Esophagus squamous epithelium (tissue), 5 donors: ENCODE measurements around the gene DUSP11. TPM values are rescaled to one million over a fixed set of nuclear protein-coding genes. Genes with fewer than 3 reads are reported as not detected.
"Not testable (repeated sequence)": the region's sequence is repeated elsewhere in the genome, so short reads cannot be mapped to it uniquely, and the experiment has no call there.

Source experiments
- DNase-seq: peaks from one replicate; lab custom pipeline; 2025; lab: John Stamatoyannopoulos, UW
- H3K27ac ChIP-seq, 4 donors: fragments of 200-600 bp; sonication (generic); one replicate each; pipeline ENCODE4 v1.5.1; 2016 to 2019; ENCODE audit warnings: mild to moderate bottlenecking in 1 of 4
- H3K27me3 ChIP-seq, 4 donors: fragments of 200-600 bp; sonication (generic); 1 replicate in 3 of 4; 2 replicates in 1 of 4; pipeline versions ENCODE4 v1.5.1 to v1.6.0; 2017 to 2021; ENCODE audit warnings: antibody characterized with exemption in 1 of 4
- H3K36me3 ChIP-seq, 3 donors: fragments of 200-600 bp; sonication (generic); one replicate each; pipeline ENCODE4 v1.5.1; 2016 to 2019
- H3K4me1 ChIP-seq, 3 donors: fragments of 200-600 bp; sonication (generic); one replicate each; pipeline ENCODE4 v1.5.1; 2017 to 2019
- H3K4me3 ChIP-seq, 4 donors: fragments of 200-600 bp; sonication (generic); 1 replicate in 3 of 4; 2 replicates in 1 of 4; pipeline ENCODE4 v1.5.1; 2016 to 2019; ENCODE audit warnings: mild to moderate bottlenecking in 2 of 4, moderate library complexity in 1 of 4
- H3K9me3 ChIP-seq, 3 donors: fragments of 200-600 bp; sonication (generic); one replicate each; pipeline ENCODE4 v1.5.1; 2016 to 2019
- POLR2A ChIP-seq, 4 donors: fragments of 450-650 bp; IDR thresholded peaks; one replicate each; pipeline ENCODE4 v1.6.1; 2017; ENCODE audit warnings: antibody characterized with exemption in 4 of 4, mild to moderate bottlenecking in 4 of 4, moderate library complexity in 3 of 4
- WGBS, 2 donors: methylation state at CpG; one replicate each; pipeline ENCODE4 v1.1.5; 2018; 5-methylcytosine and 5-hydroxymethylcytosine counted together
- intact Hi-C: fragments of 100-400 bp; cut with DNase I; formaldehyde crosslinking; loops from one replicate; pipeline ENCODE4 v1.15.0; 2022
- total RNA-seq, 4 donors: library from RNA; depleted of rRNA; stranded (reverse); fragments of >200 nt; gene quantifications; one replicate each; pipeline ENCODE4 v1.1.0, GENCODE V29; 2016
- TF ChIP-seq, protein P1 (sequence below), 6 experiments: fragments of 450-650 bp in 4 of 6; fragments of 200-600 bp in 2 of 6; sonication (generic) in 2 of 6; IDR thresholded peaks; one replicate each; pipeline ENCODE4 v1.5.1; 2016 to 2019; ENCODE audit warnings: antibody characterized with exemption in 6 of 6, mild to moderate bottlenecking in 4 of 6, moderate library complexity in 4 of 6
- donor health status: DM: yes; HTN: yes; CAD: no.

The DUSP11 gene
- total RNA-seq, 4 donors from 2014 or later = 24.5 to 48.2 (median 41.0) TPM

- Histone ChIP-seq H3K27ac (peak overlapping the region in 3 of 4 donors; percentile 42 to 79 (median 60)), H3K4me1 (peaks cover 0 to 22% (median 6%) of the 10 kb centered on the region in 3 donors), H3K27me3 (no peaks in the 10 kb centered on the region), H3K9me3 (no peaks in the 10 kb centered on the region), H3K36me3 (peaks cover 8 to 74% (median 33%) of the 10 kb centered on the region in 3 donors), H3K4me3 (no peak overlapping the region)
- no peak for DNase-seq
- intact Hi-C loops = no loop called here
- TF ChIP-seq, protein P1, sequence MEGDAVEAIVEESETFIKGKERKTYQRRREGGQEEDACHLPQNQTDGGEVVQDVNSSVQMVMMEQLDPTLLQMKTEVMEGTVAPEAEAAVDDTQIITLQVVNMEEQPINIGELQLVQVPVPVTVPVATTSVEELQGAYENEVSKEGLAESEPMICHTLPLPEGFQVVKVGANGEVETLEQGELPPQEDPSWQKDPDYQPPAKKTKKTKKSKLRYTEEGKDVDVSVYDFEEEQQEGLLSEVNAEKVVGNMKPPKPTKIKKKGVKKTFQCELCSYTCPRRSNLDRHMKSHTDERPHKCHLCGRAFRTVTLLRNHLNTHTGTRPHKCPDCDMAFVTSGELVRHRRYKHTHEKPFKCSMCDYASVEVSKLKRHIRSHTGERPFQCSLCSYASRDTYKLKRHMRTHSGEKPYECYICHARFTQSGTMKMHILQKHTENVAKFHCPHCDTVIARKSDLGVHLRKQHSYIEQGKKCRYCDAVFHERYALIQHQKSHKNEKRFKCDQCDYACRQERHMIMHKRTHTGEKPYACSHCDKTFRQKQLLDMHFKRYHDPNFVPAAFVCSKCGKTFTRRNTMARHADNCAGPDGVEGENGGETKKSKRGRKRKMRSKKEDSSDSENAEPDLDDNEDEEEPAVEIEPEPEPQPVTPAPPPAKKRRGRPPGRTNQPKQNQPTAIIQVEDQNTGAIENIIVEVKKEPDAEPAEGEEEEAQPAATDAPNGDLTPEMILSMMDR (IDR thresholded peaks at IDR 0.05) = no peak
- TF ChIP-seq POLR2A (IDR thresholded peaks at IDR 0.05) = no peak
- 37 to 66% methylated on average over 4 of the region's 4 CpGs for WGBS, 2 donors
Measured at GRCh38 chr2:73730810-73731209, 49.1 kb downstream of the DUSP11 start.

DNA sequence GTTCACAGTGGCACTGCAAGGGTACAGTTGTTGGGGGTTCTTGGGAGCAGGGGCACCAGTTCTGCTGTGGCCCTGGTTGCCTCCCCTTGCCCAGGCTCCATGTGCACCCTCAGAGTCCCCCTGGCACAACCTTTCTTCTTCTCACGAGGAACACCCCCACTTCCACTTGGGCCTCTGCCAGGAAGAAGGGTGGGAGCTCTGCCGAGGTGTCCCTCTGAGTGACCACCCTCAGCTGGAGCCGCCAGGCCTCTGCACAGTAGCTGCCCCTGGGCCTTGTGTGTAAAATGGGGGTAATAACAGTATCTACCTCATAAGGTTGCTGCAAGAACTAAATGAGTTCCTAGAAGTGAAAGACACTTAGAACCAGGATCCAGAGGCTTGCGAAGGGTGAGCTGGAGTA lies 51.2 kb downstream of the DUSP11 start:
- Histone ChIP-seq H3K4me1 (peaks cover 0 to 13% (median 4%) of the 10 kb centered on the region in 3 donors), H3K36me3 (peaks cover 8 to 61% (median 25%) of the 10 kb centered on the region in 3 donors), H3K9me3 (no peaks in the 10 kb centered on the region), H3K27me3 (no peaks in the 10 kb centered on the region), H3K27ac (no peak overlapping the region), H3K4me3 (no peak overlapping the region)
- WGBS, 2 donors = 95 to 100% methylated on average over 1 of the region's 4 CpGs
- no peak for DNase-seq
- no peak for TF ChIP-seq POLR2A (IDR thresholded peaks at IDR 0.05)
- TF ChIP-seq, protein P1 (IDR thresholded peaks at IDR 0.05) = no peak
- intact Hi-C loops = no loop called here

DNA sequence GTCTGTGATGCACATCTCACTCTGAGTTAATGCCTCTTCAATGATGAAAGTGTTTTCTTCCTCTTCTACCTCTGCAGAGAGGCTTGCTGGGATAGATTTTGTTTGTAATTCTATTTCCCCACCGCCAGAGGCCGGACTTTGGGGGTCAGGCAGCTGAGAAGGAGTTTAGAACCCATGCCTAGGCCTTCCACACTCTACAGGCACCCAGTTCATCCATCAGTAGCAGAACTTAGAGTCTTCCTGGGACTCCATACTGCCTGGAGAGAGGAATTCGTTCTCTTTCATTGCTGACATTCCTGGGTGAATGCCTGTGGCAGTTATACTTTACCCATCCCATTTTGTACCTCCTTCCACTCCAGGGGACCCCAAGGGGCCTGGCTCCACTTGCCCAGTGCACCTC lies 51.9 kb downstream of the DUSP11 start:
- H3K4me3 ChIP-seq = no peak overlapping the region
- H3K27me3 ChIP-seq = no peaks in the 10 kb centered on the region
- intact Hi-C loops = no loop called here
- DNase-seq = no peak
- H3K36me3 ChIP-seq = peaks cover 8 to 54% (median 18%) of the 10 kb centered on the region in 3 donors
- peaks cover 0 to 13% (median 4%) of the 10 kb centered on the region in 3 donors for H3K4me1 ChIP-seq
- no peaks in the 10 kb centered on the region for H3K9me3 ChIP-seq
- no peak overlapping the region for H3K27ac ChIP-seq
- TF ChIP-seq, protein P1 (IDR thresholded peaks at IDR 0.05) = no peak
- TF ChIP-seq POLR2A (IDR thresholded peaks at IDR 0.05) = no peak
- WGBS, 2 donors = 66 to 79% methylated on average over 2 to 3 of the region's 3 CpGs

- H3K27me3 ChIP-seq, H3K4me3 ChIP-seq, intact Hi-C loops, H3K9me3 ChIP-seq, DNase-seq, H3K27ac ChIP-seq: not testable (repeated sequence)
- Histone ChIP-seq H3K4me1 (peaks cover 0 to 13% (median 4%) of the 10 kb centered on the region in 3 donors), H3K36me3 (peaks cover 4 to 40% (median 11%) of the 10 kb centered on the region in 3 donors)
- no CpG with 5 or more reads among the region's 1 CpG for WGBS, 2 donors
Measured at GRCh38 chr2:73726657-73727056, 53.2 kb downstream of the DUSP11 start.

- Histone ChIP-seq H3K9me3 (no peaks in the 10 kb centered on the region), H3K36me3 (no peaks in the 10 kb centered on the region), H3K27ac (no peak overlapping the region), H3K27me3 (no peaks in the 10 kb centered on the region), H3K4me1 (peaks cover 0 to 5% (median 0%) of the 10 kb centered on the region in 3 donors), H3K4me3 (no peak overlapping the region)
- TF ChIP-seq, protein P1 (IDR thresholded peaks at IDR 0.05) = no peak
- no peak for TF ChIP-seq POLR2A (IDR thresholded peaks at IDR 0.05)
- no peak for DNase-seq
- WGBS, 2 donors = 73 to 77% methylated on average over 7 to 10 of the region's 11 CpGs
- intact Hi-C loops = no loop called here
Measured at GRCh38 chr2:73718851-73719621, 60.9 kb downstream of the DUSP11 start.
